HL-60 (cell line): ENCODE data around the gene CACYBP.
A peak's percentile ranks its signal among the peaks of the same experiment; 100 is the strongest.

ENCODE experiments used
- DNase-seq, 2 experiments: peaks; one replicate each; pipeline ENCODE4 v3.0.0-alpha.2; 2010 to 2020; ENCODE audit warnings: low read depth in 1 of 2, low spot score in 1 of 2
- H3K27ac ChIP-seq: fragments of 250-450 bp; sonication (Bioruptor Pico); replicated peaks from 2 replicates; pipeline ENCODE4 v1.5.1; 2020; ENCODE audit warnings: mild to moderate bottlenecking, moderate library complexity
- H3K27me3 ChIP-seq: fragments of 250-450 bp; sonication (Bioruptor Pico); 2 replicates; pipeline ENCODE4 v1.5.1; 2021; ENCODE audit warnings: mild to moderate bottlenecking, moderate library complexity; ENCODE audit not compliant: insufficient read depth, poor library complexity, severe bottlenecking
- H3K4me3 ChIP-seq: replicated peaks from 2 replicates; pipeline ENCODE4 v1.5.1; 2011; ENCODE audit warnings: mild to moderate bottlenecking, control low read depth, low read length; ENCODE audit not compliant: insufficient read depth
- CTCF ChIP-seq: IDR thresholded peaks from one replicate; pipeline ENCODE4 v1.5.1; 2011; ENCODE audit warnings: low read length, control low read depth, inconsistent platforms; ENCODE audit not compliant: insufficient read depth
- GABPA ChIP-seq: IDR thresholded peaks from 2 replicates; pipeline ENCODE4 v1.6.1; 2012; ENCODE audit warnings: low read depth
- POLR2AphosphoS5 ChIP-seq: IDR thresholded peaks from 2 replicates; pipeline ENCODE4 v1.6.1; 2012; ENCODE audit warnings: low read depth
- REST ChIP-seq: IDR thresholded peaks from 2 replicates; pipeline ENCODE4 v1.6.1; 2012; ENCODE audit warnings: low read depth; ENCODE audit not compliant: insufficient replicate concordance
- SPI1 ChIP-seq: IDR thresholded peaks from 2 replicates; pipeline ENCODE4 v1.6.1; 2012; ENCODE audit warnings: low read depth, mild to moderate bottlenecking, borderline replicate concordance

CACYBP gene

DNA sequence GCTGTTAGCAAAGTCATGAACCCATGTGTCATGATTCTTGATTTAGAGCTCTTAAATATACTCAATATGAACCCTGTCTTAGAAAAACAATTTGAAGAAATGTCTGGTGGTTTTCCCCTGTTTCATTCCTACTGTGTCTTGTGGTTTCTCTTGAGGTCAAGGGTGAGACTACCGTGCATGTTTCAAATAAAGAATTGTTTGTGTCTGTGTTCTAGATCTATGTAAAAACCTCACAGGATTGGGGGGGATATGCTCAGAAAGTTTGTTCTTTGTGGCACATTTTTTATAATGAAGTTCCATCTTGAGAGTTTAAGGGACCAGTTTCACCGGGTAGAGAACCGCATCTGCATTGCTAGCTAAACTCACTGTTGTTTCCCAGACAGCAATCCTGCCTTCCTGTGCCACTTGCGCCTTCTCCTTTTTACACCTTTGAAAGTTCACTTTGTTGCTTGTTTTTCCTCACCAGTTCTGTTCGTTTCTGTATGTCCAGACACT, 30.9 kb upstream of the CACYBP start:
- DNase-seq, result peak in 1 of 2 experiments; percentile 21
- Histone ChIP-seq H3K27ac (peak overlapping the region; percentile 61), H3K4me3 (no peak overlapping the region), H3K27me3 (no peaks in the 10 kb centered on the region)
- no peak for TF ChIP-seq SPI1
- no peak for TF ChIP-seq POLR2AphosphoS5
- no peak for TF ChIP-seq REST
- TF ChIP-seq GABPA, result no peak
- TF ChIP-seq CTCF, result no peak

DNA sequence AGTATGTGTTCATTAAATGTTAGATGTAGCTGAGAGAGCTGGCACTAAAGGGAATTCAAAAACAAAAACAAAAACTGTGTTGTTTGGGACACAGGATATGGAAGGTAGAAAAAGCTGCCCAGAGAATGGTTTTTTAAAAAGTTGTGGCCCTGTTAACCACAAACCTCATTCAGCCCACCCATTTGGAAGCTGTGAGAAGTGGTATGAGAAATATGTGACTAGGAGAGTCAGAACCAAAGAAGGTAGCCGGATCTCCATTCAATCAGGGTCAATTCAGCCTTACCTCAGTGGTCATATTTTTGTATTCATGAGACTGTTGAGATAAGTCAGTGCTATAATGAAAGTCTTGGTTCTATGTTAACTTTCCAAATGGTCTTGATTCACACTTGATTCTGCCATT, 29.8 kb upstream of the CACYBP start:
- Histone ChIP-seq H3K27ac (no peak overlapping the region), H3K4me3 (no peak overlapping the region), H3K27me3 (no peaks in the 10 kb centered on the region)
- TF ChIP-seq CTCF (no peak), GABPA (no peak), POLR2AphosphoS5 (no peak), REST (no peak), SPI1 (no peak)
- DNase-seq, result no peak

- TF ChIP-seq SPI1 (no peak), GABPA (no peak), REST (no peak), POLR2AphosphoS5 (no peak), CTCF (no peak)
- no peak overlapping the region for H3K4me3 ChIP-seq
- no peaks in the 10 kb centered on the region for H3K27me3 ChIP-seq
- H3K27ac ChIP-seq, result no peak overlapping the region
- DNase-seq, result no peak
These were observed 28.3 kb upstream of the CACYBP start for GRCh38 chr1:174971466-174971865.
